Vagina (tissue), 2 donors: ENCODE measurements around the gene REEP6. TPM values are rescaled to one million over a fixed set of nuclear protein-coding genes. Genes with fewer than 3 reads are reported as not detected.

ENCODE experiments used
- DNase-seq, 2 donors: peaks; one replicate each; pipeline ENCODE4 v3.0.0-alpha.2; 2017; ENCODE audit errors: extremely low spot score in 2 of 2
- H3K27ac ChIP-seq: fragments of 200-600 bp; sonication (generic); one replicate; pipeline ENCODE4 v1.5.1; 2019
- H3K27me3 ChIP-seq: fragments of 200-600 bp; sonication (generic); one replicate; pipeline ENCODE4 v1.5.1; 2019
- H3K36me3 ChIP-seq, 2 donors: fragments of 200-600 bp; sonication (generic); one replicate each; pipeline ENCODE4 v1.5.1; 2017 to 2019
- H3K4me1 ChIP-seq: fragments of 200-600 bp; sonication (generic); one replicate; pipeline ENCODE4 v1.5.1; 2019
- H3K4me3 ChIP-seq, 2 donors: fragments of 200-600 bp; sonication (generic); 1 replicate in 1 of 2; 2 replicates in 1 of 2; pipeline ENCODE4 v1.5.1; 2016 to 2019
- H3K9me3 ChIP-seq: fragments of 200-600 bp; sonication (generic); one replicate; pipeline ENCODE4 v1.5.1; 2019
- POLR2A ChIP-seq, 2 donors: fragments of 450-650 bp; IDR thresholded peaks; one replicate each; pipeline ENCODE4 v1.6.1; 2017; ENCODE audit warnings: antibody characterized with exemption in 2 of 2, mild to moderate bottlenecking in 2 of 2, moderate library complexity in 2 of 2
- POLR2AphosphoS5 ChIP-seq, 2 donors: sonication (generic); formaldehyde crosslinking; IDR thresholded peaks; one replicate each; pipeline ENCODE4 v1.9.0; 2017; ENCODE audit warnings: antibody characterized with exemption in 2 of 2, mild to moderate bottlenecking in 2 of 2, low read depth in 1 of 2; ENCODE audit not compliant: insufficient read depth in 1 of 2
- intact Hi-C: fragments of 100-400 bp; cut with DNase I; formaldehyde crosslinking; loops from one replicate; pipeline ENCODE4 v1.15.1; 2023
- total RNA-seq: library from RNA; depleted of rRNA; stranded (reverse); fragments of >200 nt; gene quantifications from one replicate; pipeline ENCODE4 v1.2.3, GENCODE V29; 2016
- TF ChIP-seq, protein P1 (sequence below), 3 experiments: fragments of 450-650 bp in 2 of 3; fragments of 200-600 bp in 1 of 3; sonication (generic) in 1 of 3; IDR thresholded peaks; one replicate each; pipeline ENCODE4 v1.5.1; 2017 to 2019; ENCODE audit warnings: antibody characterized with exemption in 3 of 3, mild to moderate bottlenecking in 2 of 3, moderate library complexity in 2 of 3

REEP6 gene
- total RNA-seq, 1 donor from 2014 or later: 6.1 TPM

GRCh38 chr19:1520203-1520780, 29.3 kb downstream of the REEP6 start:
- no peaks in the 10 kb centered on the region for H3K36me3 ChIP-seq
- peak overlapping the region; percentile 50 for H3K27ac ChIP-seq
- H3K4me3 ChIP-seq: no peak overlapping the region
- intact Hi-C loops: no loop called here
- no peaks in the 10 kb centered on the region for H3K9me3 ChIP-seq
- DNase-seq: no peak
- H3K4me1 ChIP-seq: peaks cover 36% of the 10 kb centered on the region
- TF ChIP-seq POLR2AphosphoS5 (IDR thresholded peaks at IDR 0.05; ENCODE audit: insufficient read depth in 1 of 2, low read depth in 1 of 2) (no peak), POLR2A (IDR thresholded peaks at IDR 0.05) (no peak)
- TF ChIP-seq, protein P1, sequence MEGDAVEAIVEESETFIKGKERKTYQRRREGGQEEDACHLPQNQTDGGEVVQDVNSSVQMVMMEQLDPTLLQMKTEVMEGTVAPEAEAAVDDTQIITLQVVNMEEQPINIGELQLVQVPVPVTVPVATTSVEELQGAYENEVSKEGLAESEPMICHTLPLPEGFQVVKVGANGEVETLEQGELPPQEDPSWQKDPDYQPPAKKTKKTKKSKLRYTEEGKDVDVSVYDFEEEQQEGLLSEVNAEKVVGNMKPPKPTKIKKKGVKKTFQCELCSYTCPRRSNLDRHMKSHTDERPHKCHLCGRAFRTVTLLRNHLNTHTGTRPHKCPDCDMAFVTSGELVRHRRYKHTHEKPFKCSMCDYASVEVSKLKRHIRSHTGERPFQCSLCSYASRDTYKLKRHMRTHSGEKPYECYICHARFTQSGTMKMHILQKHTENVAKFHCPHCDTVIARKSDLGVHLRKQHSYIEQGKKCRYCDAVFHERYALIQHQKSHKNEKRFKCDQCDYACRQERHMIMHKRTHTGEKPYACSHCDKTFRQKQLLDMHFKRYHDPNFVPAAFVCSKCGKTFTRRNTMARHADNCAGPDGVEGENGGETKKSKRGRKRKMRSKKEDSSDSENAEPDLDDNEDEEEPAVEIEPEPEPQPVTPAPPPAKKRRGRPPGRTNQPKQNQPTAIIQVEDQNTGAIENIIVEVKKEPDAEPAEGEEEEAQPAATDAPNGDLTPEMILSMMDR (IDR thresholded peaks at IDR 0.05): no peak
- no peaks in the 10 kb centered on the region for H3K27me3 ChIP-seq

DNA sequence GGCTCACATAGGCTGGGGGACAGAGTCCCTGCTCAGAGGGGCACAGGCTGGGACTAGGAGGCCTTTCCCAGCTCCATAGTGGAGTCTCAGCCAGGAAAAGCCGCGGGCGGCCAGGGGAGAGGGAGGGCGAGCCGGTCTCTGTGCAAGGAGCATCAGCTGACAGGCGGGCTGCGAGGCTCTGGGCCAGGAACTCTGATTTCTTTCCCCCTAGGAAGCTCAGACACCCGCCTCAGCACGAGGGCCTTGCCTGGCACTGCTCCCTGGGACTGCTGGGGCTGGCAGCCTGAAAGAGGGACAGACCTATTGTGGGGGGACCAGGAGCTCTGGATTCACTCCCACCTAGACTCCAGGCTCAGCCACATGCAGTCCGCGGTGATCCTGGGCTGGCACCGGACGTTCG, 30.7 kb downstream of the REEP6 start:
- intact Hi-C loops: no loop called here
- no peaks in the 10 kb centered on the region for H3K9me3 ChIP-seq
- peaks cover 36% of the 10 kb centered on the region for H3K4me1 ChIP-seq
- no peaks in the 10 kb centered on the region for H3K27me3 ChIP-seq
- no peaks in the 10 kb centered on the region for H3K36me3 ChIP-seq
- no peak overlapping the region for H3K4me3 ChIP-seq
- DNase-seq: no peak
- TF ChIP-seq POLR2A (IDR thresholded peaks at IDR 0.05): no peak
- TF ChIP-seq, protein P1 (IDR thresholded peaks at IDR 0.05): no peak
- TF ChIP-seq POLR2AphosphoS5 (IDR thresholded peaks at IDR 0.05; ENCODE audit: insufficient read depth in 1 of 2, low read depth in 1 of 2): peak in 1 of 2 donors; percentile 61
- peak overlapping the region; percentile 88 for H3K27ac ChIP-seq

- H3K27ac ChIP-seq: peak overlapping the region; percentile 88
- H3K36me3 ChIP-seq: no peaks in the 10 kb centered on the region
- no peaks in the 10 kb centered on the region for H3K27me3 ChIP-seq
- H3K4me3 ChIP-seq: no peak overlapping the region
- no peaks in the 10 kb centered on the region for H3K9me3 ChIP-seq
- TF ChIP-seq POLR2AphosphoS5 (IDR thresholded peaks at IDR 0.05; ENCODE audit: insufficient read depth in 1 of 2, low read depth in 1 of 2) (no peak), POLR2A (IDR thresholded peaks at IDR 0.05) (no peak)
- TF ChIP-seq, protein P1 (IDR thresholded peaks at IDR 0.05): no peak
- intact Hi-C loops: no loop called here
- no peak for DNase-seq
- H3K4me1 ChIP-seq: peaks cover 36% of the 10 kb centered on the region
Measured at GRCh38 chr19:1522061-1522460, 31.1 kb downstream of the REEP6 start.

GRCh38 chr19:1522838-1523237, 31.9 kb downstream of the REEP6 start:
- TF ChIP-seq POLR2AphosphoS5 (IDR thresholded peaks at IDR 0.05; ENCODE audit: insufficient read depth in 1 of 2, low read depth in 1 of 2) (no peak), POLR2A (IDR thresholded peaks at IDR 0.05) (no peak)
- TF ChIP-seq, protein P1 (IDR thresholded peaks at IDR 0.05): no peak
- Histone ChIP-seq H3K27me3 (no peaks in the 10 kb centered on the region), H3K27ac (peak overlapping the region; percentile 88), H3K4me1 (peaks cover 36% of the 10 kb centered on the region), H3K36me3 (no peaks in the 10 kb centered on the region), H3K9me3 (no peaks in the 10 kb centered on the region), H3K4me3 (no peak overlapping the region)
- DNase-seq: no peak
- intact Hi-C loops: no loop called here

DNA sequence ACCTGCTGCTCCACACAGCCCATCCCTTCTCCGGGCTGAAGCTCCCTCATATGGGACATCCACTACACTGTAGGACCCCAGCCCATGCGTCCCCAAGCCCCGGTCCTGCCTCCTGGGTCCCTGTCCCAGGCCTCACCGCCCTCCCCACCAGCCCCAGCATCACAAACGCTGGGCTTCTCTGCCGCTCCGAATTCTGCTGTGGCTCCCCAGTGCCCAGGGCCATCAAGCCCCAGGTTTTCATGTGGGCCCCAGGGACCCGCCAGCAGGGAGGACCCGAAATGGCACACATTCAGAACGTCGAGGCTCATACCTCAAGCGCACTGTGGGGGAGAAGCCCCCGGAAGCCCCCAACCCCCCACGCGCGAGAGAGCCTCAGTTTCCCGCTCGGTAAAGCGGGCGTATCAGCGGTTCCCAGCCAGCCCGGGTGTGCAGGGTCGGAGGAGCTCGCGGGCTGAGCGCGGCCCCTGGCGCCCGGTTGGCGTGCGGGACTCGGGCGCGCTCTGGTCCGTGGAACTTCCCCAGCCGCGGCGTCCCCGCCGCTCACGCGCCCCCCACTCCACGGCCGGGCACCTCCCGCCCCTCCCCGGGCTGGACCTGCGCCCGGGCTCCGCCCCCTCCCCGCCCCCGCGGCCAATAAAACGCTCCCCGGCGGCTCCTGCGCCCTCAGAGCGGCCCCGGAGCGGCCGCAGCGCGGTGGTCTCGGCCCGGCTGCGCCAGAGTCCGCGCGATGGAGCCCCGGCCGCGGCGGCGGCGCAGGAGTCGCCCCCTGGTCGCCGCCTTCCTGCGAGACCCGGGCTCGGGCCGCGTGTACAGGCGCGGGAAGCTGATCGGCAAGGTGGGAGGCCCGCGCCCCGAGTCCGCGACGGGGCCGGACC, 32.7 kb downstream of the REEP6 start, which contains the start of gene PLK5:
TSS of gene PLK5 (plus strand) at position 666 of the 875 bp plus-strand sequence. CDS start 2,920 bp downstream, outside the sequence.
- no peaks in the 10 kb centered on the region for H3K36me3 ChIP-seq
- no peaks in the 10 kb centered on the region for H3K9me3 ChIP-seq
- peak within 1 kb of the TSS; percentile 40 to 59 for H3K4me3 ChIP-seq
- no peaks in the 10 kb centered on the region for H3K27me3 ChIP-seq
- TF ChIP-seq, protein P1 (IDR thresholded peaks at IDR 0.05): no peak
- TF ChIP-seq POLR2A (IDR thresholded peaks at IDR 0.05): peak in 1 of 2 donors; percentile 62
- H3K27ac ChIP-seq: peak within 1 kb of the TSS; percentile 88
- intact Hi-C loops: no loop called here
- peaks cover 36% of the 10 kb centered on the region for H3K4me1 ChIP-seq
- DNase-seq: no peak
